T-helper 2 cell treated with Interferon-gamma antibody and Interleukin-4, amounts not matched to agents 100 ng/mL and 5 ng/mL, for 36 hours (primary cell): ENCODE data around the gene GRM1. TPM values are rescaled to one million over a fixed set of nuclear protein-coding genes. Genes with fewer than 3 reads are reported as not detected.

ENCODE experiments used
- intact Hi-C: fragments of 100-400 bp; cut with micrococcal nuclease; formaldehyde crosslinking; loops from one replicate; pipeline ENCODE4 v1.15.1; 2023
- total RNA-seq: library from RNA; stranded (reverse); gene quantifications from 2 replicates; pipeline ENCODE4 v1.2.3, GENCODE V29; 2022

The GRM1 gene
- total RNA-seq, 1 donor from 2014 or later = not detected

DNA sequence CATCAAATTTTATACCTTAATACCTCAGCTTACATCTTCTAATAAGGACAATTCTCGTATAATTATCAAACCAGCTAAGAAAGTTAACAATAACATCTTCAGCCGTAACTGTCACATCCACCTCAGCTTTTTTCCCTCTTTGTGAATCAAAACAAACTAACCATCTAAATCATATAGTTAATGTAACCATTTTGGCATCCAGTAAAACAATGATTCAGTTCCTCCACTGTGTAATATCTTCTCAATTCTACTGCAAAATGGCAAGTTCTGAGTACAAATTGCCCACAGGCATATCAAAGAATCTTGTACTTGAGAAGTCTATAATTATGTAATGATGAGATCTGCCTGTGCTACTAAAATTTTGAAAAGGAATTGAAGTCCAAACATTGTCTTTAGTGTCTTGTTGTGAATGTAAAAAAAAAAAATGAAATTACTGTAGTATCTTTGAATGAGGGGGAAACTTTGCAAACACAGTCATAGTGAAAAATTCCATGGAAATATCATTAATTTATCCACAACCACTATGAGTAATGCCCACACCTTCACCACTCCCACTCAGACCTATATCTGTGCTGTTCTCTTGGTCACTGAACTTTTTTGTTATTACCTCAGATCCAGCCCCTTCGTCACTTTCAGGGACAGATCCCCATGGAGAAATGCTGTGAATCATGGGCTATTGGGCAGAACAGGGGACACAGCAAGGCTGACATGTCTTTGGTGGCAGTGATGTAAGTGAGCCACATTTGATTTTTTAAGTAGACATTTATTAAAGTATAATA is 336.1 kb downstream of the GRM1 start:
- intact Hi-C loops = no loop called here

DNA sequence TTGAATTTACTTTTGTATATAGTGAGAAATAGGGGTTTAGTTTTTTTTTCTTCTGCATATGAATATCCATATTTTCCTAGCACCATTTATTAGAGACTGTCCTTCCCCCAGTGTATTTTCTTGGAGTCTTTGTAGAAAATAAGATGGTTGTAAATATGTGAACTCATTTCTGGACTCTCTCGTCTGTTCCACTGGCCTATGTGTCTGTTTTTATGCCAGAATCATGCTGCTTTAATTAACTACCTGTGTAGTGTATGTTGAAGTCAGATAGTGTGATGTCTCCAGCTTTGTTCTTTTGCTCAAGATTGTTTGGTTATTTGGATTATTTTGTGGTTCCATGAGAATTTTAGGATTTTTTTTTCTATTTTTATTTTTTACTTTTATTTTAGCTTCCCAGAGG is 338.2 kb downstream of the GRM1 start:
- intact Hi-C loops = no loop called here

DNA sequence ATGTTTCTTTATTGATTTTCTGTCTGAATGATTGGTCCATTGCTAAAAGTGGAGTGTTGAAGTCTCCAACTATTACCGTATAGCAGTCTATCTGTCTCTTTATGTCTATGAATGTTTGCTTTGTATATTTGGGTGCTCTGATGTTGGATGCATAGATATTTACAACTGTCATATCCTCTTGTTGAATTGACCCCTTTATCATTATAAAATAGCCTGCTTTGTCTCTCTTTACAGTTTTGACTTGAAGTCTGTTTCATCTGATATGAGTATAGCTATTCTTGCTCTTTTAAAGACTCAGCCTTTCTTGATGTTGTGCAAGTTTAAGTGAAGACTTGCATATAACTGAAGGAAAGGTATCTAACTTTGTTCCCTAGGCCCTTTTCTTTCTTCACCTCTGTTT is 341.0 kb downstream of the GRM1 start:
- intact Hi-C loops = no loop called here

DNA sequence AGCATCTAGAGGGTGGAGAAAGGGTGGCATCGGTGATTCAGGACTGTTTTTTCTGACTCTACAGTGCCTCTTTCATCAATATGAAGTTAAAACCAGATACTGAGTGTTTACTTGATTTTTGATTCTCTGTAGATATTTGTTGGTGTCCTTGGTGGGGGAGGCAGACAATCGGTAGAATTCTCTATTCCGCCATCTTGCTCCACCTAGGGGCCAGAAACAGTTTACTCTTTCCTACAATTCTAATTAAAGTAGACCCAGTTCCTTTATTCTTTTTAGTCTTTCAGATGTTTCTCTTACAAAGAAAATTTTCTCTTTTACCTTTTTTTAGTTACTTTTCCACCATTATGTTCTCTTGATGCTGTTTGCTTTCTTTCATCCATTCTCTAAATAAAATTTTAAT is 352.6 kb downstream of the GRM1 start:
- intact Hi-C loops = no loop called here

DNA sequence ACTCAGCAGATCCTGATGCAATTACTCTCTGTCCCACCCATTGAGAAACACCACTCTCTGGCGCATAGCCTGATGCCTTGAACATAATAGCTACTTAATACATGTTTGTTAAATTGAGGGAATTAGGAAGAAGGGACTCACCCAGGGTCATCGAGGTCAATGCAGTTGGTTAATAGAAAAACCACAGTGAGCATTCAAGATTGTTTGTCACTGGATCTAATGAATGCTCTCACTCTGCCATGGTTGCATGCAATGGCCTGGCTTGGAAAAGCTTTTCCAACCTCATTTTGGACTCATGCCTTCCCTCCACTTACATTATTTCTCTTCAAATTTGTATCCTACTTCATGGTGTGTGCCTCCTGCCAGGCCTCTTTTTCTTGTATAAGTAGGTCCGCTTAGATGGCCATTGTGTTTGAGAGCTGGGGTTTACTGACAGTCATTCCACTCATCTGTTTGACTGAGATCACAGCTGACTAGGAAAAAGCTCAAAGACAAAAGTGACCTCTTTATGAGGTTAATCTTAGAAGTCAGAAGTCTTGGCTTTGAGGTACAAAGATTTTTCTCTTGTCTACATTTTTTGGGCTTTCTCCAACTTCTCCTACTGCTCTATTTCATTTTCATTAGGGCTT is 360.0 kb downstream of the GRM1 start:
- intact Hi-C loops = no loop called here

DNA sequence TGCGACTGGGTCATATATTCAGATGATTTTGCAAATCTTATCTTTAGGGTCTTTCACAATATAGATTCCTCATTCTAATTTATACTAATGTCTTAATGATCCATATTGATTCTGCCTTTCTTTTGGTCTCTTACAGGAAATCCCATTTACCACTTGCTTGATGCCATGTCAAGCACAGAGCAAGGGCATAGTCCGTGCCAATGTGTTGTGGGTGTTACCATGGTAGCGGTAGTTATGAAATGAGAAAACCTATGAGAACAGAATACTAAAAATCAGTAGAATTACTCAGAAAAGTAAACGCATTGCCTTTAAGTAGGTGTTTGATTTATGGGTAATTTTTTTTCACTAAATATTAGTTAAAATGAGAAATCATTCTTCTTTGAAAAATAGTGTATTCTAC is 360.9 kb downstream of the GRM1 start:
- intact Hi-C loops = no loop called here

DNA sequence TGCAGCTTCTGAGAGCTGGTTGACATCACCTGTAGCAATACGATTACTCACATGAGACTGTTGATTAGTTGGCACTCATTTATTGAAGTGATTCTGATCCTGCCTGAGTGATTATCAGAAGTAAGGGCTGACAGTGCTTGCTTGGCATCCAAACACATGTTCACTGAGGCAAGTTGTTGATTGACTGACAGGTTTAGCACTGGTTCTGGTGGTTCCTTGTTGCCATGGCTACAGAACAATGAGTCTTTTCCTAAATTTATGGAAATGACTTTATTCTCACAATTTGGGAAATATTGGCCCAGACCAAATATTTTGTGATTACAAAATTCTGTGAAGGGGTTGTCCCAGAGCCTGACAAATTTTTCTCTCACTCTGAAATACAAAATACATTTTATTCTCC is 368.8 kb downstream of the GRM1 start:
- intact Hi-C loops = no loop called here

DNA sequence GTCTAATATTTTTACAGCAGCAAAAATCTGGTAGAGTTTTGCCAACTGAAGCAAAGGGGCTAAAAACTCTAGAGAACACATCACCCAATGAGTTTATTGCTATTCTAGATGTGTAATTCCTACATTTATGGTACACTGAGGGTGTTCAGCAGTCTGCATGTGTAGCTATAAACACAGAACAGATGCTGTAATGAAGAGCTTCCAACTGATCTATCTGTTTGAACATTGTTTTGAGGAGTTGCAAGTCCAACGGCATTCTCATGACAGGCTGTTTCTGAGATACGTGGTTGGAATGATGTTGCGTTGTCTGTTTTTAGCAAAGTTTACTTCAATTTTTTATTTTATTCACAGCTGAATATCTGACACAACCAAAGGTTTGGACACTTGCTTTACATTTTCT is 373.6 kb downstream of the GRM1 start:
- intact Hi-C loops = no loop called here

DNA sequence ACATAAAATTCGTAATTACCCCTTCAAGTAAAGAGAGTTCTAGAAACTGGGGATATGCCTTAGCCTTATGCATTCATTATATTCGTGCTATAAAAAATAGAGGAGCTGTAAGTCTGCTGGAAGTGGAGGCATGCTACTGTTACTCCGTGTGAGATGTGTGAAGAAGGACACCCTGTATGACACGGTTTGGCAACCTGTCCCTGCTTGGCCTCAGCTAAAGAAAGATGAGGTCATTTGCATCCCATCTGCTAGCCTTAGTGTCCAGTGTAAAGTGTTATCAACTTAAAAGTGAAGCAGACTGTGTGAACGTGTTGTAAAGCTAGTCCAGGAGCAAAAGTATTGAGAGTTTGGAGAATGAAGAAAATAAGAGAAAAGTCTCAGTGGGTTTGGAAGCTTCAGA is 379.7 kb downstream of the GRM1 start:
- intact Hi-C loops = no loop called here

DNA sequence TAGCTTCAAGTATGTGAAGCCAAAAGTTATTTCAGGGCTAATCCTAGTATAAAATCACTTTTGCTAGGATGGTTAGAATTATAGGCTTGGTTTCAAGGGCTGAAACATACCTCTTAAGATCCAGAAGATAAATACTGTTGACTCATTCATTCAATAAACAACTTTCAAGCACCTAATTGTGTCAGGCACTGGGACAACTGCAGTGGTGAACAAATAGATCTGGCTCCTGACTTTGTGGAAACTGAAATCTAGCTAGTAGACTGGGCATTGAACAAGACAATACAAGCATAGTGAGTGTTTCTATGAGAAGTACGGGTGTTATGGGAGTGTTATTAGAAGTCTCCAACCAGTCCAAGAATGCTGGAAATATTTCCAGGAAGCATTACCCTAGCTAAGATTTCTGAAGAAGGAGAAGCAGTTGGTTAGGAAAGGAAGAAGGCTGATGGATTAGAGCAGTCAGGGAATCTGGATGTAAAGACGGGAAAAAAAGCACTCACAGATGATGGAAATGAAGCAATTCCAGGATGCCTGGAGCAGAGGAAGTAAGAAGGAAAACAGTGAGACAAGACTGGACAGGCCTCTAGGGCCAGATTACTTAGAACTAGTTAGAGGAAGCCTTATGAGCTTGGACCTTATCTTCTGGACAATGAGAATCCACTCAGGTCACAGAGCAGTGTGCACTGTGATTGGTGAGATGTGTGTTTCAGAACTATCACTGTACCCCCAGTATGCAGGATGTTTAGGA is 382.2 kb downstream of the GRM1 start:
- intact Hi-C loops = no loop called here

DNA sequence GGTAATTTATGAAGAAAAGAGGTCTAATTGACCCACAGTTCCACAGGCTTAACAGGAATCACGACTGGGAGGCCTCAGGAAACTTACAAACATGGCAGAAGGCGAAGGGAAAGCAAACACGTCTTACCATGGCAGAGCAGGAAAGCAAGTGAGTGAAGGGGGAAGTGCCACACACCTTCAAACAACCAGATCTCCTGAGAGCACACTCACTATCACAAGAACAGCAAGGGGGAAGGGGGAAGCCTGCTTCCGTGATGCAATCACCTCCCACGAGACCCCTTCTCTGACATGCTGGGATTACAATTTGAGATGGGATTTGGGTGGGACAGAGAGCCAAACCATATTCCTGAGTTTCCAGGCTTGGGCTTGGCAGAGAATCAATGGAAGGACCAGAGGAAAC is 390.7 kb downstream of the GRM1 start:
- intact Hi-C loops = no loop called here

DNA sequence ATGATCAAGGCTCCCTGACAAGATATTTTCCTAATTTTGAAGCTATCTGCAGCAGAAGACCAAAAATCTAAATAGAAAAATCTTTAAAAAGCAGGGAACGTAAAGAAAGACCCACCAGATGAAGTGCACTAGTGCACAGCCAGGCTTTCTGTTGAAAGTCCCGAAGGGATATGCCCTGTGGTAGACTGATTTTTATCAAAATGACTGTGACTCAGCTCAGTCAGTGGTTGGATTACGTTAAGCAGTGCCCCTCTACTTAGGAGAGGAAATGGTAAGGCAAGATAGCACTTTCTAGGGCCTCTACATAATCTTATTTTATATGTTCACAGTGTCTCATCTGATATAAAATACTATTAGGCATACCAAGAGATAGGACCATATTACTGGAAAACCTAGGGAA is 391.4 kb downstream of the GRM1 start:
- intact Hi-C loops = no loop called here

DNA sequence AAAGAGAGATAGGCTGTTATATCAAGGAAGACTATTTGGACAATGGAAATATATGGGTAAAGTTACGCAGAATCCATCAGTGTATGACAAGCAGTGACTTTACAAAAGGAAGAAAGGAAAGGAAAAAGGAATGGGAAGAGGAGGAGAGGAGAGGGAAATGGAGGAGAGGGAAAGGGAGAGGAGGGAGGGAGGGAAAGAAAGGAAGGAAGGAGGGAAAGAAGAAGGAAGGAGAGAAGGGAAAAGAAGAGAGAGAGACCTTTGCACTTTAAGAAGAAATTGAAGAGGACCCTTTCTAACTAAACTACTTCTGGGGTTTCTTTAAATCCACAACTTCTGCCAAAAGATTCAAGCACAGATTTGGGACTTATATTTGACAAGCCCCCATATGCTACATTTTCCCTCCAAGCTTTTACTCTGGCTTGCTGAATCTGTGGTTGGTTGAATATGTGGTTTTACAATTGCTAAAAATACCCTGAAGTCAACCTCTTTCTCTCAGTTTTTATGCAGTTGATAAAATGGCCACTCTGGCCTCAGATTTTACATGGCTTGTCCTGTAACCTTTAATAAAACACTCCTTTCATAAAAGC is 394.0 kb downstream of the GRM1 start:
- intact Hi-C loops = no loop called here

DNA sequence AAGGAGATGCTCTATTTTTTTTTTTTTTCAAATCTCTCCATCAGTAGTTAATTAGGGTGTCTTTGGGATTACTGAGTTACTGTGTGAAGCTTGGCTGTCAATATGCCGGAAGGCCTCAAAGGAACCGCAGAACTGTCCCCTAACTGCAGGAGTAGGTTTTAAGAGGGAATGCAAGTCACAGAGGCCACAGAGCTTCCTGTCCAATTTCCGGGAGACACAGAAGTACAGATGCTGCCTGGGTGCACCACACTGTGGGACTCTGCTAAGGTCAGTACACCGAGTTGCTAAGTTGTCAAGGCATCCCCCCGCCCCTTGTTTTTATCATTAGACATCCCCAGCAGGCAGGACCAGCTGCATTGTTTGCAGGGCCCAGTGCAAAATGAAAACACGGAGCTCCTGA is 394.6 kb downstream of the GRM1 start:
- intact Hi-C loops = no loop called here

DNA sequence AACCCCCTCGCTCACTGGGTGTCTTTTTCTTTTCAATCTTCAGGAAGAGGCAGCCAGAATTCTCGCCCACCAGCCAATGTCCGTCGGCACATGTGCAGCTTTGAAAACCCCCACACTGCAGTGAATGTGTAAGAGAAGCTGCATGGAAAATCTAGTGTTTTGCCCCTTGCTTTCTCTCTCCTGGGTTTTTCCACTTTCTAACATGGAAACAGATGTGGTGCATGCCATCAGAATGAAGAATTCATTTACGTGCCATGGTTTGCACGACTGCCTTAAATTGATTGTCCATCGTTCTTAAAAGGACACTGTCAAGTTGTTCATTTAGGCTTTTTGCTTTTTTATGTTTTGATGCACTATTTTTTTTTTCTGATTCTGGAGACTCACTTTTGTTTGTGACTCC is 397.7 kb downstream of the GRM1 start:
- intact Hi-C loops = no loop called here

DNA sequence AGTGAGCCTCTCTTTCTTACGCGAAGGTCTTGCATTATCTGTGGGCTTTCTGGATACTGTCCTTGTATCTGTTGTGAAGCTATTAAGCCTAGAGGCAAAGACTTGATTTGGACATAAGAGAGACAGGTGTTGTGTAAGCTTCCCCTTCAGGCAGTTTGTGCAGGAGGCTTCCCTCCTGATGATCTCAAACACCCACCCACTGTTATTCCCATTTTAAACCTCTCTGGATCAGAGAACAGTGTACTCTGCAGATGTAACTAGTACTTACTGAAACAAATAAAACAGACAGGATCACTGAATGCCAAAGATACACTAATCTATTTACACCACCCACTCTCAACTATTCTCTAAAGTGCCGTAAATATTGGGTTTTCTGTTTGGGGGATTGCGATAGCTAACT is 401.0 kb downstream of the GRM1 start:
- intact Hi-C loops = no loop called here

DNA sequence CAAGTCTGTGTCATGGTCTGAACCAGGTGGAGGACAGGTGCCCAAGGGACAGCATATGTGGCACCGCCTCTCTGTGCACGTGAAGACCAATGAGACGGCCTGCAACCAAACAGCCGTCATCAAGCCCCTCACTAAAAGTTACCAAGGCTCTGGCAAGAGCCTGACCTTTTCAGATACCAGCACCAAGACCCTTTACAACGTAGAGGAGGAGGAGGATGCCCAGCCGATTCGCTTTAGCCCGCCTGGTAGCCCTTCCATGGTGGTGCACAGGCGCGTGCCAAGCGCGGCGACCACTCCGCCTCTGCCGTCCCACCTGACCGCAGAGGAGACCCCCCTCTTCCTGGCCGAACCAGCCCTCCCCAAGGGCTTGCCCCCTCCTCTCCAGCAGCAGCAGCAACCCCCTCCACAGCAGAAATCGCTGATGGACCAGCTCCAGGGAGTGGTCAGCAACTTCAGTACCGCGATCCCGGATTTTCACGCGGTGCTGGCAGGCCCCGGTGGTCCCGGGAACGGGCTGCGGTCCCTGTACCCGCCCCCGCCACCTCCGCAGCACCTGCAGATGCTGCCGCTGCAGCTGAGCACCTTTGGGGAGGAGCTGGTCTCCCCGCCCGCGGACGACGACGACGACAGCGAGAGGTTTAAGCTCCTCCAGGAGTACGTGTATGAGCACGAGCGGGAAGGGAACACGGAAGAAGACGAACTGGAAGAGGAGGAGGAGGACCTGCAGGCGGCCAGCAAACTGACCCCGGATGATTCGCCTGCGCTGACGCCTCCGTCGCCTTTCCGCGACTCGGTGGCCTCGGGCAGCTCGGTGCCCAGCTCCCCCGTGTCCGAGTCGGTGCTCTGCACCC is 405.2 kb downstream of the GRM1 start:
- intact Hi-C loops = no loop called here

DNA sequence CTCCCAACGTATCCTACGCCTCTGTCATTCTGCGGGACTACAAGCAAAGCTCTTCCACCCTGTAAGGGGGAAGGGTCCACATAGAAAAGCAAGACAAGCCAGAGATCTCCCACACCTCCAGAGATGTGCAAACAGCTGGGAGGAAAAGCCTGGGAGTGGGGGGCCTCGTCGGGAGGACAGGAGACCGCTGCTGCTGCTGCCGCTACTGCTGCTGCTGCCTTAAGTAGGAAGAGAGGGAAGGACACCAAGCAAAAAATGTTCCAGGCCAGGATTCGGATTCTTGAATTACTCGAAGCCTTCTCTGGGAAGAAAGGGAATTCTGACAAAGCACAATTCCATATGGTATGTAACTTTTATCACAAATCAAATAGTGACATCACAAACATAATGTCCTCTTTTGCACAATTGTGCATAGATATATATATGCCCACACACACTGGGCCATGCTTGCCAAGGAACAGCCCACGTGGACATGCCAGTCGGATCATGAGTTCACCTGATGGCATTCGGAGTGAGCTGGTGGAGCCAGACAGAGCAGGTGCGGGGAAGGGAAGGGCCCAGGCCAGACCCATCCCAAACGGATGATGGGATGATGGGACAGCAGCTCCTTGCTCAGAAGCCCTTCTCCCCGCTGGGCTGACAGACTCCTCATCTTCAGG is 406.0 kb downstream of the GRM1 start:
- intact Hi-C loops = no loop called here

DNA sequence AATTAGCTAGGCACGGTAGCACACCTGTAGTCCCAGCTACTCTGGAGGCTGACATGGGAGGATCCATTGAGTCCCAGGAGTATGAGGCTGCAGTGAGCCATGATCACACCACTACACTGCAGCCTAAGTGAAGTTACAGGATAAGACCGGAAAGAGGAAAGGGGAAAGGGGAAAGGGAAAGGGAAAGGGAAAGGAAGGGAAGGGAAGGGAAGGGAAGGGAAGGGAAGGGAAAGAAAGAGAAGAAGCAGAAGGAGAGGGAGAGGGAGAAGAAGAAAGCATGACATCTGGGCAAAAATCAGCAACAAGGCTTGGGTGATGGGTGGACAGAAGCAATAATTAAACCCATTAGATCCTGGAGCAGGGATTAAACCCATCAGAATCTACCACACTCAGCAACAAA is 413.0 kb downstream of the GRM1 start:
- intact Hi-C loops = no loop called here

DNA sequence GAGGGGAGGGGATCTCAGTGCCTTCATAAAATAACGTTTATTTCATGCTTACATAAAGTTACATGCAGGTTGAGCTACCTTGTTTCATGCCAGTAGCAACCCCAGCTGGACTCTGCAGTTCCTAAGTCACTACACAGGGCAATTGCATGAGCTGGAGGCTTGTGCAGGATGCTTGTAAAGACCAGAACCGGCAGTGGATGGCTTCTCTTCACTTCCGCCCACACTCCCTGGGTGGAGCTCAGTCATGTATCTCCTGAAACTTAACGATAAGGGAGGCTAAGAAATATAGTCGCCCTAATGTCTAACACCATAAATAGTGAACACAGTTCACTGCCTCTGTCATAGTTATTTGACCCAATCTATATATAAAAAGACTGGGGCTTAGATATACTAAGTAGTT is 415.3 kb downstream of the GRM1 start:
- intact Hi-C loops = no loop called here

DNA sequence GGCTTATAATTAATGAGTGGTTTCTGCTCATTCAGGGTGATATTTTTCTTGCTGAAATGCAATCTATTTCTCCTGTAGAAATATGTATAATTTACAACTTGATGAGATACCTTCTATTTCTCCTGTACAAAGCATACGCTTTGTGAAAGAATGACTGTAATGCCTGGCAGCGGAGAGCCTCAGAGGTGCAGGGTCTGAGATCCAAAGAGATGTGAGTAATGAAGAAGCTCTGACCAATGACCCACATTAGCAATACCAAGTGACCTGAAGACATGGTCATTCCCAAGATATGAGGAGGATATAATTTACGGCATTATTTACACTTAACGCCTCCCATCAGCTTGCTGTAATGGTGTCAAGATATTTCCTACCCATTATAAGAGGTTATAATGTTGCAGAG is 416.4 kb downstream of the GRM1 start:
- intact Hi-C loops = no loop called here
